ENCODE measurements around the gene ATL1. TPM values are rescaled to one million over a fixed set of nuclear protein-coding genes. Genes with fewer than 3 reads are reported as not detected.
A peak's percentile ranks its signal among the peaks of the same experiment; 100 is the strongest.

The ATL1 gene
- total RNA-seq, 1 donor from 2014 or later: 23.3 TPM

- no peak for ATAC-seq
- intact Hi-C loops (cut with DNase I): no loop called here
Measured at GRCh38 chr14:50590464-50590863, 30.5 kb downstream of the ATL1 start.

GRCh38 chr14:50594577-50595316 lies 34.8 kb downstream of the ATL1 start:
- DNase-seq (ENCODE audit: low spot score): no peak
- intact Hi-C loops (cut with DNase I): no loop called here
- no peak for ATAC-seq

More at GRCh38 chr14:50590464-50590863, 30.5 kb downstream of the ATL1 start:
- no peak for DNase-seq (ENCODE audit: low spot score)

- ATAC-seq: no peak
- intact Hi-C loops (cut with DNase I): no loop called here
Measured at GRCh38 chr14:50598765-50599164, 38.8 kb downstream of the ATL1 start.

GRCh38 chr14:50599700-50600444 lies 39.9 kb downstream of the ATL1 start:
- intact Hi-C loops (cut with DNase I): no loop called here
- ATAC-seq: peak; percentile 74
- no peak for DNase-seq (ENCODE audit: low spot score)

More at GRCh38 chr14:50598765-50599164, 38.8 kb downstream of the ATL1 start:
- no peak for DNase-seq (ENCODE audit: low spot score)

GRCh38 chr14:50600849-50601248 lies 40.9 kb downstream of the ATL1 start:
- ATAC-seq (peak; percentile 38), DNase-seq (ENCODE audit: low spot score) (no peak)
- intact Hi-C loops (cut with DNase I): no loop called here

- intact Hi-C loops (cut with DNase I): no loop called here
- DNase-seq (ENCODE audit: low spot score) (no peak), ATAC-seq (no peak)
Measured at GRCh38 chr14:50601394-50601793, 41.4 kb downstream of the ATL1 start.

- ATAC-seq (no peak), DNase-seq (ENCODE audit: low spot score) (no peak)
- intact Hi-C loops (cut with DNase I): no loop called here
Measured at GRCh38 chr14:50602035-50602434, 42.1 kb downstream of the ATL1 start.

- intact Hi-C loops (cut with DNase I): no loop called here
- no peak for ATAC-seq
- DNase-seq (ENCODE audit: low spot score): no peak
Measured at GRCh38 chr14:50603565-50603964, 43.6 kb downstream of the ATL1 start.

GRCh38 chr14:50605766-50606165 lies 45.8 kb downstream of the ATL1 start:
- ATAC-seq (no peak), DNase-seq (ENCODE audit: low spot score) (no peak)
- intact Hi-C loops (cut with DNase I): no loop called here

- ATAC-seq (no peak), DNase-seq (ENCODE audit: low spot score) (no peak)
- intact Hi-C loops (cut with DNase I): no loop called here
Measured at GRCh38 chr14:50606468-50606867, 46.5 kb downstream of the ATL1 start.

GRCh38 chr14:50607181-50607580 lies 47.2 kb downstream of the ATL1 start:
- intact Hi-C loops (cut with DNase I): no loop called here
- ATAC-seq (no peak), DNase-seq (ENCODE audit: low spot score) (no peak)

GRCh38 chr14:50607761-50608160 lies 47.8 kb downstream of the ATL1 start:
- ATAC-seq (no peak), DNase-seq (ENCODE audit: low spot score) (no peak)
- intact Hi-C loops (cut with DNase I): no loop called here

- DNase-seq (ENCODE audit: low spot score): no peak
- ATAC-seq: peak; percentile 60
- intact Hi-C loops (cut with DNase I): no loop called here
Measured at GRCh38 chr14:50608302-50608851, 48.4 kb downstream of the ATL1 start.

- ATAC-seq: no peak
- no peak for DNase-seq (ENCODE audit: low spot score)
- intact Hi-C loops (cut with DNase I): loop anchor here (10.0 kb wide), 2 partner anchors 66 to 164 kb away; no protein-coding TSS in a partner anchor
Measured at GRCh38 chr14:50610465-50610864, 50.5 kb downstream of the ATL1 start.

- intact Hi-C loops (cut with DNase I): loop anchor here (10.0 kb wide), 2 partner anchors 68 to 162 kb away; no protein-coding TSS in a partner anchor
- DNase-seq (ENCODE audit: low spot score) (no peak), ATAC-seq (no peak)
Measured at GRCh38 chr14:50612806-50613205, 52.9 kb downstream of the ATL1 start.

- intact Hi-C loops (cut with DNase I): loop anchor here (10.0 kb wide), 2 partner anchors 70 to 160 kb away; no protein-coding TSS in a partner anchor
- DNase-seq (ENCODE audit: low spot score): no peak
- no peak for ATAC-seq
Measured at GRCh38 chr14:50615056-50615455, 55.1 kb downstream of the ATL1 start.

GRCh38 chr14:50615552-50615951 lies 55.6 kb downstream of the ATL1 start:
- no peak for DNase-seq (ENCODE audit: low spot score)
- ATAC-seq: peak; percentile 52
- intact Hi-C loops (cut with DNase I): loop anchor here (10.0 kb wide), 2 partner anchors 71 to 159 kb away; no protein-coding TSS in a partner anchor

- ATAC-seq: no peak
- intact Hi-C loops (cut with DNase I): loop anchor here (10.0 kb wide), 2 partner anchors 71 to 159 kb away; no protein-coding TSS in a partner anchor
Measured at GRCh38 chr14:50616275-50616674, 56.3 kb downstream of the ATL1 start.

GRCh38 chr14:50619569-50620141 lies 59.7 kb downstream of the ATL1 start:
- DNase-seq (ENCODE audit: low spot score) (no peak), ATAC-seq (peak; percentile 56)
- intact Hi-C loops (cut with DNase I): loop anchor here (10.0 kb wide), 2 partner anchors 75 to 155 kb away; no protein-coding TSS in a partner anchor

More at GRCh38 chr14:50616275-50616674, 56.3 kb downstream of the ATL1 start:
- DNase-seq (ENCODE audit: low spot score): no peak
